Keratinocyte (primary cell): ENCODE results near the gene CES2.

Source experiments
- CTCF ChIP-seq, 3 experiments: IDR thresholded peaks in 1 of 3; conservative IDR thresholded peaks in 1 of 3; optimal IDR thresholded peaks in 1 of 3; 2 replicates in 2 of 3; 3 replicates in 1 of 3; pipeline versions ENCODE3 to v1.5.1; 2011; ENCODE audit warnings: low read length in 3 of 3, mild to moderate bottlenecking in 3 of 3, moderate library complexity in 2 of 3, control low read depth in 1 of 3, inconsistent platforms in 1 of 3; ENCODE audit not compliant: insufficient read depth in 2 of 3; ENCODE audit errors: extremely low read depth in 1 of 3
- EZH2 ChIP-seq: IDR thresholded peaks from one replicate; pipeline ENCODE4 v1.6.1; 2012; ENCODE audit warnings: inconsistent platforms, mild to moderate bottlenecking, low read length, moderate library complexity

GRCh38 chr16:66925322-66925840 is 9.9 kb upstream of the CES2 start, which contains the start of gene RRAD:
- no peak for TF ChIP-seq CTCF (optimal IDR thresholded peaks at IDR 0.05 in 1 of 3, IDR thresholded peaks at IDR 0.05 in 1 of 3, conservative IDR thresholded peaks at IDR 0.05 in 1 of 3; ENCODE audit: extremely low read depth in 1 of 3, insufficient read depth in 2 of 3, low read length in 3 of 3)
- TF ChIP-seq EZH2 = peak; percentile 3
